ENCODE data around the gene CHRM1. TPM values are rescaled to one million over a fixed set of nuclear protein-coding genes. Genes with fewer than 3 reads are reported as not detected.

The CHRM1 gene
- total RNA-seq, 1 donor from 2014 or later, result not detected

GRCh38 chr11:62919476-62919875 is 1.7 kb downstream of the CHRM1 start:
- peaks cover 45% of the 10 kb centered on the region for H3K27me3 Mint-ChIP-seq (ENCODE audit: low read depth)
- no peak for TF ChIP-seq CTCF (conservative IDR thresholded peaks at IDR 0.05)
- H3K4me3 Mint-ChIP-seq, result no peak overlapping the region
- H3K36me3 Mint-ChIP-seq (ENCODE audit: low read depth), result no peaks in the 10 kb centered on the region
- H3K9me3 Mint-ChIP-seq, result no peaks in the 10 kb centered on the region
- H3K4me1 Mint-ChIP-seq, result peaks cover 27% of the 10 kb centered on the region
- DNase-seq (ENCODE audit: low read depth, low spot score), result no peak
- no peak overlapping the region for H3K27ac Mint-ChIP-seq (ENCODE audit: unreplicated experiment)

GRCh38 chr11:62918531-62918930 is 2.6 kb downstream of the CHRM1 start:
- no peak for DNase-seq (ENCODE audit: low read depth, low spot score)
- H3K4me1 Mint-ChIP-seq, result peaks cover 22% of the 10 kb centered on the region
- TF ChIP-seq CTCF (conservative IDR thresholded peaks at IDR 0.05), result no peak
- no peaks in the 10 kb centered on the region for H3K36me3 Mint-ChIP-seq (ENCODE audit: low read depth)
- H3K27ac Mint-ChIP-seq (ENCODE audit: unreplicated experiment), result no peak overlapping the region
- no peak overlapping the region for H3K4me3 Mint-ChIP-seq
- peaks cover 36% of the 10 kb centered on the region for H3K27me3 Mint-ChIP-seq (ENCODE audit: low read depth)
- H3K9me3 Mint-ChIP-seq, result no peaks in the 10 kb centered on the region

- Mint-ChIP-seq H3K4me1 (peaks cover 20% of the 10 kb centered on the region), H3K4me3 (no peak overlapping the region), H3K9me3 (no peaks in the 10 kb centered on the region), H3K27ac (ENCODE audit: unreplicated experiment) (no peak overlapping the region), H3K27me3 (ENCODE audit: low read depth) (peaks cover 31% of the 10 kb centered on the region), H3K36me3 (ENCODE audit: low read depth) (no peaks in the 10 kb centered on the region)
- DNase-seq (ENCODE audit: low read depth, low spot score), result no peak
- TF ChIP-seq CTCF (conservative IDR thresholded peaks at IDR 0.05), result no peak
Measured at GRCh38 chr11:62917906-62918502, 3.2 kb downstream of the CHRM1 start.

- Mint-ChIP-seq H3K27ac (ENCODE audit: unreplicated experiment) (no peak overlapping the region), H3K4me1 (peaks cover 6% of the 10 kb centered on the region), H3K27me3 (ENCODE audit: low read depth) (peaks cover 5% of the 10 kb centered on the region), H3K9me3 (no peaks in the 10 kb centered on the region), H3K36me3 (ENCODE audit: low read depth) (no peaks in the 10 kb centered on the region), H3K4me3 (no peak overlapping the region)
- DNase-seq (ENCODE audit: low read depth, low spot score), result no peak
- TF ChIP-seq CTCF (conservative IDR thresholded peaks at IDR 0.05), result no peak
Measured at GRCh38 chr11:62914416-62914815, 6.7 kb downstream of the CHRM1 start.

- Mint-ChIP-seq H3K4me1 (peaks cover 9% of the 10 kb centered on the region), H3K27ac (ENCODE audit: unreplicated experiment) (no peak overlapping the region), H3K36me3 (ENCODE audit: low read depth) (no peaks in the 10 kb centered on the region), H3K27me3 (ENCODE audit: low read depth) (peaks cover 4% of the 10 kb centered on the region), H3K9me3 (no peaks in the 10 kb centered on the region), H3K4me3 (no peak overlapping the region)
- TF ChIP-seq CTCF (conservative IDR thresholded peaks at IDR 0.05), result no peak
- DNase-seq (ENCODE audit: low read depth, low spot score), result no peak
Measured at GRCh38 chr11:62912268-62912667, 8.9 kb downstream of the CHRM1 start.

Measured in neural crest cell (in vitro differentiated cells).